RWPE1 (cell line): ENCODE measurements around the gene VEZF1.
"Not testable (repeated sequence)": the region's sequence is repeated elsewhere in the genome, so short reads cannot be mapped to it uniquely, and the experiment has no call there.

ENCODE experiments used
- CTCF ChIA-PET: fragments of 350-600 bp; sonication (Branson Sonifier 250); formaldehyde crosslinking; extraction: SDS; loops from one replicate; lab custom pipeline; 2021; lab: Yijun Ruan, JAX
- POLR2A ChIA-PET: fragments of 400-600 bp; formaldehyde crosslinking; extraction: SDS; loops from one replicate; lab custom pipeline; 2020; ENCODE audit warnings: antibody characterized with exemption; ENCODE audit not compliant: low non-redundant PET; lab: Yijun Ruan, JAX
- DNase-seq: peaks from one replicate; pipeline ENCODE4 v3.0.0; 2012; ENCODE audit warnings: low spot score
- H3K27ac ChIP-seq: fragments of 450-650 bp; 2 replicates; pipeline ENCODE4 v1.5.1; 2017
- TF ChIP-seq, protein P1 (sequence below): fragments of 450-650 bp; conservative IDR thresholded peaks from 2 replicates; pipeline ENCODE4 v1.5.1; 2017; ENCODE audit warnings: low read depth, mild to moderate bottlenecking

Gene VEZF1

DNA sequence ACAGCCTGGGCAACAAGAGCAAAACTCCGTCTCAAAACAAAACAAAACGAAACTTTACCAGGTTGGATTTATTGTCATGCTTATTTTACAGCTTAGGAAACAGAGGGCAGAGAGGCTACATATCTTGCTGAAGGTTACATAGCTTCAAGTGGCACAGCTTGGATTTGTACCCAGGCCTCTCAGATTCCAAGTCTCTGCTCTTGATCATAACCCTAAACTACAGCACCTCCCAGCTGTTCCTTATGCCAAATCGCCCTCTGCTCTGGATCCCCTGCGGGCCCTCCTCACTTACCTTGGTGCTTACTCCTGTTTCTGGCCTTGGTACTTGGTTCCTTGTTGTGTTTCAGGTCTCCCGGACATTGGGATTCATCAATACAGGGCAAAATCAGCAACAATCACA lies 21.2 kb downstream of the VEZF1 start:
- H3K27ac ChIP-seq = no peak overlapping the region
- POLR2A ChIA-PET = no interaction called here
- DNase-seq = no peak
- TF ChIP-seq, protein P1, sequence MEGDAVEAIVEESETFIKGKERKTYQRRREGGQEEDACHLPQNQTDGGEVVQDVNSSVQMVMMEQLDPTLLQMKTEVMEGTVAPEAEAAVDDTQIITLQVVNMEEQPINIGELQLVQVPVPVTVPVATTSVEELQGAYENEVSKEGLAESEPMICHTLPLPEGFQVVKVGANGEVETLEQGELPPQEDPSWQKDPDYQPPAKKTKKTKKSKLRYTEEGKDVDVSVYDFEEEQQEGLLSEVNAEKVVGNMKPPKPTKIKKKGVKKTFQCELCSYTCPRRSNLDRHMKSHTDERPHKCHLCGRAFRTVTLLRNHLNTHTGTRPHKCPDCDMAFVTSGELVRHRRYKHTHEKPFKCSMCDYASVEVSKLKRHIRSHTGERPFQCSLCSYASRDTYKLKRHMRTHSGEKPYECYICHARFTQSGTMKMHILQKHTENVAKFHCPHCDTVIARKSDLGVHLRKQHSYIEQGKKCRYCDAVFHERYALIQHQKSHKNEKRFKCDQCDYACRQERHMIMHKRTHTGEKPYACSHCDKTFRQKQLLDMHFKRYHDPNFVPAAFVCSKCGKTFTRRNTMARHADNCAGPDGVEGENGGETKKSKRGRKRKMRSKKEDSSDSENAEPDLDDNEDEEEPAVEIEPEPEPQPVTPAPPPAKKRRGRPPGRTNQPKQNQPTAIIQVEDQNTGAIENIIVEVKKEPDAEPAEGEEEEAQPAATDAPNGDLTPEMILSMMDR = no peak
- CTCF ChIA-PET = interaction anchor here (0.6 kb wide), 1 partner anchor 33 kb away, joined by 3 read pairs; no protein-coding TSS in a partner anchor

DNA sequence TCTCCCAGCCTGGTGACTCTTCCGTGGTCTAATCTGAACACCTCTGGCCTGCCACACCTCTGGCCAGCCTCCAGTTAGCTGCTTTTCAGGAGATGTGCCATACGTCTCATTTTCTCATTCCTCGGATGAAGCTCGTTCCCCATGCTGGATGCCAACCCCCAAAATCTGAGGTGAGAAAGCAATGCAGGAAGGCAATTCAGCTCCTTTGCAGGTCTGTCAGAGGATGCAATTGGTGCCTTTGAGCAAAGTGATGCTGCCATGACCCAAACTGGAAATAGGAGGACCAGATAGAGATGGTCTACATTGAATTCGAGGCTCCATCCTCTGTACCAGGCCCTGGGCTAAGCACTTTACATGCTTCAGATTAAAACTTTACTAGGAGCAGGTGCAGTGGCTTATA lies 21.8 kb downstream of the VEZF1 start:
- TF ChIP-seq, protein P1 = no peak
- no peak overlapping the region for H3K27ac ChIP-seq
- CTCF ChIA-PET = no interaction called here
- no peak for DNase-seq
- POLR2A ChIA-PET = no interaction called here

DNA sequence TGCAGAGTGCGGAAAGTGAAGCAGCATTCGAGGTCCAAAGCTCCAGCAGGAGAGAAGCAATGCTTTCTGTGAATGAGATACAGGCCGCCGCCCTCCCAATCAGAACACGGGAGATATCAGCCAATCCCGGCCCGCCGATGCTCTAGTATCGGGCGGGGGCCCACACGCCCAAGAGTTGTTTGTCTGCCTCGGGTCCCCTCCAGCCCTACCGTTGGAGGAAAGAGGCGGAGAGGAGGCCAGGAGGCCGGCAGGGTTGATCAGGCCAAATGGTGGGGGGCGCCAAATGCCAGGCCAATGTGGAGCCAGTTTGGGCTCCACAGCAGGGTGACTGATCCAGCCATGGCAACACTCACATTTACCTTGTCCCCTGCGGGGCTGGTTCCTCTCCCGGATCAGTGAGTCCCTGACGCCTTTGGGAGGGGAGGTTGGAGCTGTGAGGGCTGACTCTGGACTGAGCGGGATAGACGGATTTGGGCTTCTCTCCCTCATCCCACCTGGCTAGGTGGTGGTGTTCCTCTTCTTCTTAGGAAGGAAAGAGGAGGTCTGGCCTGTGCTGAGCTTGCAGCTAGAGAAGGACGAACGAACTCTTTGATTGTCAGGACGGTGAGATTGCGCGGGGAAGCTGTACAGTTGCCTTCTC lies 22.4 kb downstream of the VEZF1 start:
- H3K27ac ChIP-seq = no peak overlapping the region
- no peak for DNase-seq
- TF ChIP-seq, protein P1 = no peak
- ChIA-PET CTCF (interaction anchor here (0.7 kb wide), 1 partner anchor 75 kb away, joined by 3 read pairs; no protein-coding TSS in a partner anchor), POLR2A (no interaction called here)

DNA sequence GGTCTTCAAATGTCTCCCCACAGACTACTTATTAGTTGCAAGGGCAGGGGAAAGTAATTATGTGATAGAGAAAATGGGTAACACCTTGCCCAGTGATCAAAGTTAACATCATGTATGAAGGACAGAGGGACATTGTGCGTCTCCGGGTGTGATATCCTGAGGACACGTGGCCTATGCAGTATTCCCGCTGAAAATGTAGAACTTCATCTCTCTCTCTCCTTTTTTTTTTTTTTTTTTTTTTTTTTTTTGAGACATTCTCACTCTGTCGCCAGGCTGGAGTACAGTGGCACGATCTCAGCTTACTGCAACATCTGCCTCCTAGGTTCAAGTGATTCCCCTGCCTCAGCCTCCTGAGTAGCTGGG lies 24.9 kb downstream of the VEZF1 start:
- no peak for DNase-seq
- POLR2A ChIA-PET = no interaction called here
- CTCF ChIA-PET = no interaction called here
- TF ChIP-seq, protein P1 = no peak
- no peak overlapping the region for H3K27ac ChIP-seq

DNA sequence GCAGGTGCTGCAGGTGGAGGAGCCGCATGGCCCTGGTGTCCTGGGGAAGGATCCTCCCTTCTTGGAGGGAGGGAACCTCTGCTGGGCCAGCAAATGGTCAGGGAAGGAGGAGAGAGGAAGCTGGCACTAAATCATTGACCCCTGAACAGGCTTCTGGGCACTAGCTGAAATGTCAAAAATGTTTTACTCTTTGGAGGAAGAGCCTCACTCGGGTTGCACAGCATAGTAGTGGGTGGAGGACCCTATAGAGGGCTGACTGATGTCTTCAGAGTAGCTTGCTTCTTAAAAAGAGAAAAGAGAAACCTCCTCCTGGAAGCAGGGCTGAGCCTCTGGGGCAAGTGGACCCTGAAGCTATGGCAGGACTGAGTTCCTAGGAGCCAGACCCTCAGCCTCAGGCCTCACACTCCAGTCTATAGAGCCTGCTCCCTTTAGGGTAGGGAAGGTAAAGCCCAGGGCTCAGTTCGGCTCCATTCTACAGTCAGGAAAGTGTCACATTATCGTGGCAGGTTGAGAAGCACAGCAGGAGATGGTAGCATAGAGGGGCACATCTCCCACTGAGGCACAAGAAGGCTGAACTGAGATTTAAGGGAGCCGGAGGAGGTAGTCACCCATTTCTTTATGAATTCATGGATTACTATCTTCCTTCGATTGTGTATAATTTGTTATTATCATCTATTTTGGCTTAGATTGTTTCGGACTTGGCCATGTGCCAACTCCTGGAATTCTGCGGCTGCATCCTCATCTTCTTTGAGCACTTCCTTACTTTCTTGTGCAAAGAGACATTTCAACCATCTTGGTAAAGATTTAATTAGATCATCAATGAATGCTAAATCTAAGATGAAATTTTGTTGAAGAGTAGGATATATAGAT lies 25.5 kb downstream of the VEZF1 start:
- ChIA-PET POLR2A (no interaction called here), CTCF (interaction anchor here (0.7 kb wide), 2 partner anchors 112 to 130 kb away, joined by 3 read pairs; partner anchors contain the start of gene MRPS23)
- TF ChIP-seq, protein P1 = no peak
- no peak overlapping the region for H3K27ac ChIP-seq
- DNase-seq = no peak

DNA sequence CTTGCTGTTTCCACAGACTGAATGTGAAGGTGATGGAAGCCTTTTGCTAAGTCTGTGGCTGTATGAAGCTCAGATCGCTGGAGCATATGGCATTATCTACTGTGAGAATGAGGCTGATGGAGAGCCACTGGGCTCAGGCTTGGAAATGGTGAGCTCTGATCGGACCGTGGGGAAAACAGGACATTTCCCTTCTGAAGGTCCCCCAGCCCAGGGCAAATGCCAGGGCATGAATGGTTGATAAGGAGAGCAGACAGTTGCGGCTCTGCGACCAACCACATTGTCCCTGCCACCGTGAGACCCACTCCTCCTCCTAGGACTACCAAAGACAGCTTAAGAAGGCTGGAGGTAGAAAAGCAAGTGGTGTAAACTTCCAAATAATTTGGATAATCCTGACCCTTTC lies 28.1 kb downstream of the VEZF1 start:
- H3K27ac ChIP-seq = no peak overlapping the region
- POLR2A ChIA-PET = interaction anchor here (0.6 kb wide), 1 partner anchor 100 kb away, joined by 3 read pairs; no protein-coding TSS in a partner anchor
- CTCF ChIA-PET = no interaction called here
- no peak for DNase-seq
- TF ChIP-seq, protein P1 = no peak

DNA sequence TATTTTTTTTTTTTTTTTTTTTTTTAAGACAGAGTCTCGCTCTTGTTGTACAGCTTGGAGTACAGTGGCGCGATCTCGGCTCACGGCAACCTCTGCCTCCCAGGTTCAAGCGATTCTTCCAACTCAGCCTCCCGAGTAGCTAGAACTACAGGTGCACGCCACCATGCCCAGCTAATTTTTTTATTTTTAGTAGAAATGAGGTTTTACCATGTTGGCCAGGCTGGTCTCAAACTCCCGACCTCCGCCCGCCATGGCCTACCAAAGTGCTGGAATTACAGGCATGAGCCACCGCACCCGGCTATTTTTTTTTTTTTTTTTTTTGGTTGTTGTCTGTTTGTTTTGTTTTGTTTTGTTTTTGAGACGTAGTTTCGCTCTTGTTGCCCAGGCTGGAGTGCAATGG lies 29.7 kb downstream of the VEZF1 start:
- POLR2A ChIA-PET, CTCF ChIA-PET, DNase-seq, H3K27ac ChIP-seq: not testable (repeated sequence)
